H54 (cell line): Measurements from ENCODE around the gene GRM4.

ENCODE experiments used
- DNase-seq: peaks from one replicate; pipeline ENCODE4 v3.0.0; 2011; ENCODE audit warnings: low spot score, mixed read lengths; ENCODE audit not compliant: insufficient read length
- FAIRE-seq: peaks from 3 replicates; lab custom pipeline; 2011; peaks lifted over from hg19 to GRCh38; lab: Jason Lieb, UNC
- POLR2A ChIP-seq: IDR thresholded peaks from 2 replicates; pipeline ENCODE4 v1.6.1; 2011; ENCODE audit warnings: low read depth, mild to moderate bottlenecking, low read length

GRM4 gene

DNA sequence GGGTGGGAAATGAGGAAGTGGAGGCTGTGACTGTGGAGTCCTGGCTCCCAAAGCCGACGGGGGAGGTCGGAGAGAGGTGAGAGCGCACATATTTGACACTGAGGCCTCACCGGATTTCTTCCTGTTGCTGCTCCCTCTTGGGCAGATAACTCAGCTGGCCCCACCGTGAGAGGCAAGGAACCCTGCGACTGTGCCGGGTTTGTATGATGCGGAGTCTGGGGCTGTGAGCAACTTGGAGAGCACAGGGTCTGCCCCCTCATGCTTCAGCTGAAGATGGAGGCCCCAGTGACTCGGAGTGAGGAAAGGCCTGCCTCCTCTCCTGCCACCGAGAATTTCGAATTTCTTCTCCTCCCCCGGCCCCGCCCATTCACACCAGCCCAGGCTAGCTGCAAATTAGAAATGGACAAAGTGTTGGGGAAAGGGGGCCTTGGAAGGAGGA is 160.6 kb downstream of the GRM4 start:
- no peak for DNase-seq
- TF ChIP-seq POLR2A: no peak
- FAIRE-seq: no peak

DNA sequence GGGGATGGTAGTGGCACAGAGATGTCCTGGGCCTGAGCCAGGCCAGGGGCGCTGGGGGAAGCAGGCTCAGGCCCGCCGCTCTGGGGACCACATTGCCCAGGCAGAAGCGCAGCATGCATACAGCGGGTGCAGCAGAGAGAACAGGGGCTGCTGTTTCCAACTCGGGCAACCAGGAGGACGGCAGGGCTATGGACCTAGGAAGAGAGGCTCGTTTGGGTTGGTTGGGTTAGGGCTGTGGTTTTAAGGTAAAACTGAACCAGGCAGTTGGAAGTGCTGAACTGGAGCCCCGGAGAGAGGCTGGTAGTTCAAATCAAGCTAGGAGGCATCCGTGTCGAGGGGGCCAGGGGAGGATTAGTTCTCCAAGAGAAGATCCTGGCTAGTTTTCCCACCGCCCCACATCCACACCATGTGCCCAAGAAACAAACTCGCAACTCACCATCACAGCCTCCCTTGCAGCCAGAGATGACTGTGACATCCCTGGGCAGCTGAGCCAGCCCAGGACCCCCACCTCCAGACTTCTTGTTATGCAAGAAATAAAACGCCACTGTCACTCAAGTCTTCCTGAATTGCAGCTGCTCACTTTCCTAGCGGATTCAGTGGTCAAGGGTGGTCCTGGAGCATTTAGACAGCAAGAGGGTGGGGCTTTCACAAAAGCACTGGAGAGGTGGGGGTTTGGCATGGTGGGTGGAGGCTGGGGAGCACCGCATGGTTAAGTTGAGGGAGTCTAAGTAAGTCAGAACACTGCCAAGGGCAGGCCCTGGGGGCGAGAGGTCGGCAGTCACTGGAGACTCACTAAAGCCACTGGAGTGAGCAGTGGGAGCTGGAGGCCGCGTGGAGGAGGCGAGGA is 161.2 kb downstream of the GRM4 start:
- FAIRE-seq: no peak
- no peak for TF ChIP-seq POLR2A
- DNase-seq: no peak

DNA sequence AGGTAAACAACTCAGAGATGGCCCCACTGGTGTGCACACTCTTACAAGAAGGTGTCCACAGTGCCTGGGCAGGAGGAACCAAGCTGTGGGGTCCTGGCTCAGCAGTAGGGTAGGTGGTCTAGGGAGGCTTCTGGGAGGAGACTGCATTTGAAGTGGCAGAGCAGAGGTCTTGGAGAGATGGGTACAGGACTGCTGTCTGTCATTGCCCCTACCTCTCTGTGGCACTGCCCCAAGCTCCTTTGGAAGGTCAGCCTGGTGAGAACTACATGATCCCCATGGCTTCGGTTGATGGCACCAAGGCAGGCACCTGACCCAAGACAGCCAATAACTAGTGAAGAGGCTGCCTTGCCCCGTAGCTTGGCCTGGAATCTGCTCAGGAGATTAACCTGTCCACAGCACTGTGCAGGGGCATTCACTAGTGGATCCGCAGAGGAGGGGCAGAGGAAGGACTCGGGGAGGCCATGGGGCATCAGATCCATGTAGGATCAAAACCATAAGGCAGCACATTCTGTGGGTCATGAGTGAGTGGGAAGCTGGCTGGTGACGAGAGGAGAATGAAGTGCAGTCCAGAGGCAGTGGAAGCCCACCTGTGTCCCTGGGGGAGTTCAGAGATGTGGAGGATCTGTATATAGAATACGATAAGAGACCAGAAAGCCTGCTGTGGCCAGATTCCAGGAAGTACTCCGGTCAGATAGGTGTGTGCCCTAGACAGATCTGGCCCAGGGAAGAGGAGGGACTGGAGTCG is 162.0 kb downstream of the GRM4 start:
- FAIRE-seq (no peak), DNase-seq (no peak)
- no peak for TF ChIP-seq POLR2A

DNA sequence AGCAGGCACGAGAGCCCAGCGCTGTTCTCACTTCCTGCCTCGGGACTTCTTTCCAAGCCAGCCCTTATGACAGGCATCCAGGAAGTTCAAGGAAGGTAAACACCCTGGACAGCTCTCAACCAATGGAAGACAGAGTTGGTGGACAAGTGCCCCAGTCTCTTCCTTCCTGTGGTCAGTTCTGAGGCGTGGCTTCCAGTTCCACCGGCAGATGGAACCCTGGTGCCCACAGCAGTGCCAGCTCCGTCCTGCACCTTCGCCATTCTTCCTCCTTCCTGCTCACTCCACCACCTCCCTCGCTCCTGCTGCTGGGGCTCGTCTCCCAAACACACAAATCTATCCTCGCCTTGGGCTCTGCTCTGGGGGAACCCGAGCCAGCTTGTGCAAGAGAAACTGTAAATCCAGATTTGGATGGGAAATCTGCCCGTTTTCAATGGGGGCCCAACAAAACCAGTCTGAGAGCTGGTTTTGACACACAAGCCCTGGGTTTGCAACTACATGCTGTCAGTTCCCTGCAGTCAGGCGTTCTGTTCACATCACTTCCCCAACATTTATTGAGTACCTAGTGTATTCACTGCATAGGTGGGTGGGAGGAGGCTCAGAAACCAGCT is 162.7 kb downstream of the GRM4 start:
- no peak for TF ChIP-seq POLR2A
- peak; percentile 81 for DNase-seq
- FAIRE-seq: no peak

DNA sequence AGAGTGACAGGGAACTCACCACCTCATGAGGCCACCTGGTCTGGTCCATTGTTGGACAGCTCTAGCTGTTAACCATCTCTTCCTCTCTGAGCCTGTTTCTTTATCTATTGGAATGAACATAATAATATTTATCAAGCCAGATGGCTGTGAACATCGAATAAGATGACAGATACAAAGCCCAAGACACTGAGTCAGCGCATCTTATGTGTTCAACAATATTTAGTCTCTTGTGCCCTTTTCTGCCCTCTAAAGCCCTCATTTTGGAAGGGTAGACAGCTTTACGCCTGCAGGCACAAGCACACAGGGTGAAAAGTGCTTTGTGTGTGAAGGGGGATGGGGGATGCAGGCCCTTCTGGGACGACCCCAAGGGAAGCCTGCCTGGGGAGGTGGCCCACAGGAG is 164.0 kb downstream of the GRM4 start:
- FAIRE-seq (no peak), DNase-seq (no peak)
- TF ChIP-seq POLR2A: no peak

DNA sequence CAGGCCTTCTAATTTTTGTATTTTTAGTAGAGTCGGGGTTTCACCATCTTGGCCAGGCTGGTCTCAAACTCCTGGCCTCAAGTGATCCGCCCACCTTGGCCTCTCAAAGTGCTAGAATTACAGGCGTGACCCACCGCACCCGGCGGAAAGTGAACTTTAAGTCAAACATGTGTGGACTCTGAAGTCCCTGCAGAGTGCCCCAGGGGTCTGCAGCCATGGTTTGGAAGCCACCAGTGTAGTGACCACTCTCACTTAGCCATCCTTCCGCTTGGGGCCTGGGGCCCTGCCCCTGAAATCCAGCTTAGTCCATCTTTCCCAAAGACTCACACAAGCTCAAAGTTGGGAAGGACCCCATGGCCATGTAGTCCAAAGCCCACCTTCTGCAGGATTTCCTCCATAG is 164.5 kb downstream of the GRM4 start:
- TF ChIP-seq POLR2A: no peak
- DNase-seq (no peak), FAIRE-seq (no peak)

DNA sequence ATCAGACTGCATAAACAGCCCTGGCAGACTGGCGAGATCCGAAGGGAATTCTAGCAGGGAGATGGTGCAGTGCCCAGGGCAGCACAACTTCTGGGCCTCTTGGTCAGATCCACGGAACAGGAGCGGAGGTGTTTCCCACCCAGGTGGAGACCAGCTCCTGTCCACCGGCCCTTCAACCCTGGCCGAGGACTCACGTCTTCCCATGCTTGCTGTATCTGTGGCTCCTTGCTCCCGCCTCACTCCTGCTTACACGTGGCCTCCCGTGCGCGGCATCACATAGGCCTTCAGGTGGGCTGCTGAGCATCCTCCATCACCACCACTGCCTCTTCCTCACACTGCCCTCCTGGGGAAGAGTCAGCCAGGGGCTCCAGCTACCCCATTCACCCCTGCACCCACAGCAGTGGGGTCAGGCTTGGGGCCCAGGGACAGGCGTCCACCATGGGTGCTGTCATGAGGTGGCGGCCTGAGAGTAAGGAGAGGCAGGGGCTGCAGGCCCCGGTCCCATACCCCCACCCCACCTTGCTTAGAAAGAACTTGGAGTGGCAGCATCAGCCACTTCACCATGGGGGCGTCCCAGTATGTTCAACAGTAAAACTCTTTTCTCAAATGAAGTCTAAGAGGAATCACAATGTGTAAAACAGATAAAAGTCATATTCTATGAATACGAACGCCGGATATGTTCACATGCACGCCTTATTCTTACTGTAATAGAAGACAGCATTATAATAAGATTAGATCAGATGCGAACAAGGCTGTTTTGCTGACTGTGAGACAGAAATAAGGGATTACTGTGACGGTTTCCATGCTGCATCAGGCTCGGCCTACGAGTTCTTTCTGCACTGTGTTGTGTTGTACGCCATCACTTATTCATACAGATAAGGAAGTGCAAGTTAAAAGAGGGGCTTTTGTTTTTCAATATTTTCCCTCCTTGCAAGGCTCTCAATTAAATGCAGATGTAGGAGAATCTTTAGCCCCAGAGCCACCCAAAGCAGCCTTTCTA is 165.4 kb downstream of the GRM4 start:
- DNase-seq: no peak
- no peak for TF ChIP-seq POLR2A
- no peak for FAIRE-seq

DNA sequence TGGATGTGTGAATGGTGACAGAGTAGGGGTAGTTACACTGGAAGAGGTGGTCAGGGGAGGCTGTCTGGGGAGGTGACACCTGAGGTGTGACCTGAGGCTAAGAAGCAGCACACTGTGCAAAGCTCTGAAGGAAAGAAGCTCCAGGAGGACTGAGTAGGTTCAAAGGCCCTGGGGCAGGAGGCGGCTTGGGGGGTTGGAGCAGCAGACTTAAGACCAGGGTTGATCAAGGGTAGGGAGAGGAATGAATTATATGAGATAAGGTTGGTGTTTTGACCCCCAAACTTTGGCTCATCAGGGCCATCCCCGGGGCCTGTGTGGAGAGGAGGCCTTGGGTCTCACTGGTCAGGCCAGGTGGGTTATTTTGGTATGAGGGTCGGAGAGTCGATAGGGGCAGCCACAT is 166.1 kb downstream of the GRM4 start:
- DNase-seq (no peak), FAIRE-seq (no peak)
- no peak for TF ChIP-seq POLR2A

DNA sequence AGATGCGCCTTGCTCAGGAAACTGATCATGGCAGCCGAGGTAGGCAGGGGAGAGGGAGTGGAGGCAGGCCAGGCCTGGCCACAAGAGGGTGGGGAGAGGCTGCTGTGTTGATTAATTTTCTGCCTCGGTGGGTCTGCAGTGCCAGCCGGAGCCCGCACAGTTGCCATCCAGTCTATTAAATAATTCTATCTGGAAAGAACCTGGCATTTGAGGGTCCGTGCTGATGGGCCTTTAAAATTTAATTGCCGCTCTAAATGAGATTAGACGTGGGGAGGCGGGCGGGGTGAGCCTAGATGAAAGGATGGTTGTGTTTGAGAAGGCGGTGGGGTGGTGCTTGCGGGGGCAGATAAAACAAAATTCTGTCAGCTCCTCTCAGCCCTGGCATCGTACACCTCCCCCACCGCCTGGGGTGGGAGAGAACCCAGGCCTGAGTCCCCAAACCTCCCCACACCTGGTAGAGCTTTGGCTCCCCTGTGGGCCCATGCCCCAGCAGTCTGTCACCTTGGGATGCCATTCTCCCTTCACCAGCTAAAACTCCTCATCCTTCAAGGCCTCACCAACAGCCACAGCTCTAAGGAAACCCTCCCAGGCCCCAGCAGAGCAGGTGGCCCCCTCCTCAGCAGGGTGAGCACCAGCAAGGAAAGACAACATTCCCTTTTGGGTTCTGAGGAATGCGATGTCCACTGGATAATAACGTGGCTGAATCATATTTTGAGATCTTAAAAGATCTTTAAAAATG is 167.3 kb downstream of the GRM4 start:
- TF ChIP-seq POLR2A: no peak
- FAIRE-seq (no peak), DNase-seq (no peak)

DNA sequence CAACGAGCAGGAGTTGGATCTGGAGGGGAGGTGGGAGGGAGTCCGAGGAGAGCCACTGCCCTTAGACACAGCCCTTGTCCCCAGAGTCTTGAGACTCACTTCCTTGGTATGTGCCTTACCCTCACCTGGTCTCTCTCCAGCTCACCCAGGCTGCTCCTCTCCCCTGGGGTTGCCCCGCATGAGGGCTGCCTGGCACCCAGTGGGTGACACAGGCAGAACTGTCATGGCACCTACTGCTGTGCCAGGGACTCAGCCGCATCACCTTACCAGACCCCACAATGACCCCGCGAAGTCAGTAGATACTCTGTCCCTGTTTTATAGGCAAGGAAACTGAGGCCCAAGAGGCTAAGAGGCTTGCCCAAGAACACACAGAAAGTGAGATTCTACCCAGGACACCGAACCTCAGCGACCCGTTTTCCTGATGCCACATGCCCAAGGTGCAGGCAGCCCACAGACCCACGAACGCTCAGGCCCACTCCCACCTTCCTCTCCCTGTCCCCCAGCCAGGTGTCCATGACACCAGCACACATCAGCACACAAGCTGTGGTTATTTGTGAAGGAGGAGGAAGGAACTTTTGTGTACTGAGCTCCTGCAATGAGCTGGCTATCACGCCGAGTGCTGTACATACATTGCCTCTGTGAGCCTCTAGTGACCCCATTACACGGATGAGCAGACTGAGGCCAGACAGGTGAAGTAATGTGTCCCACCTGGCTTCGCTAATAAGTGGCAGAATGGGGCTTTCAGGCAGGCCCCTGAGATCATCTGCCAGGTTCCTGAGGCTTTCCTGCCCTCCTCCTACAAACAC is 168.1 kb downstream of the GRM4 start:
- no peak for TF ChIP-seq POLR2A
- FAIRE-seq (no peak), DNase-seq (no peak)

DNA sequence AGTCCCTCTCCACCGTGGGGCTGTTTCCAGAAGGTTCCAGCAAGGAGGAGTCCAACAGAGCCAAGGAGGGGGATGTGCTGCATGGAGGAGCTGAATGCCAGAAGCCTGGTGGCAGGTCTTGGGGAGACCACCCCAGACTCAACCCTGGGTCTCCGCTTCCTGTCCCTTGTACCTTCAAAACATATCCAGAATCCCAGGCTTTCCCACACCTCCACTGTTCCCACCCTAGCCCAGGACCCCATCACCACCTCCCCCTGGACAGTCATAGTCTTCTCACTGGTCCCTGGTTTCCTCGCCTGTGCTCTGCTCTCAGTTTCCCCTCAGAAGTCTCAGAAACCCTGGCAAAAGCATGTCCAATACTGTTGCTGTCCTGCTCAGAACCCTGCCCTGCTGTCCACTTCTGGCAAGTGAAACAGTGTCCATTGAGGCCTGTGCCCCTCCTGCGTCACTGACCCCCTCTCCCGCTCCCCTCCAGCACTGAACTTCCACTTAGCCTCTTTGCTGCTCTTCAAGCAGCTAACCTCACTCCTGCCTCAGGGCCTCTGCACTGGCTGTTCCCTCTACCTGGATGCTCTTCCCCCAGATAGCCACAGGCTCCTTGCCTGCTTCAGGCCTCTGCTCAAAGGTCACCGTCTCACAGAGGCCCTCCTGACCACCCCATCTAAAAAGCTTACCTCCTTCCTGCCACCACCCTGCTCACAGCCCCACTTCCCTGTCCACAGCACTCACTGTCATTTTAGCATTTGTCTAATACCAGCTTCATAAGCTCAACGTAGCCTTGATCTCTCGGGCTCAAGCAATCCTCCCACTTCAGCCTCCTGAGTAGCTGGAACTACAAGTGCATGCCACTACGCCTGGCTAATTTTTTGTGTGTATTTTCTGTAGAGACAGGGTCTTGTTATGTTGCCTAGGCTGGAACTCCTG is 169.2 kb downstream of the GRM4 start:
- FAIRE-seq (no peak), DNase-seq (no peak)
- TF ChIP-seq POLR2A: no peak
